Effector CD4-positive, alpha-beta T cell (primary cell): ENCODE measurements around the gene DNM1.

Experiments
- DNase-seq: peaks from one replicate; pipeline ENCODE4 v3.0.0-alpha.2; 2020
- total RNA-seq: gene quantifications from one replicate; lab custom pipeline; 2026; lab: John Stamatoyannopoulos, UW

Gene DNM1
- total RNA-seq: 1.1 reads per million

DNA sequence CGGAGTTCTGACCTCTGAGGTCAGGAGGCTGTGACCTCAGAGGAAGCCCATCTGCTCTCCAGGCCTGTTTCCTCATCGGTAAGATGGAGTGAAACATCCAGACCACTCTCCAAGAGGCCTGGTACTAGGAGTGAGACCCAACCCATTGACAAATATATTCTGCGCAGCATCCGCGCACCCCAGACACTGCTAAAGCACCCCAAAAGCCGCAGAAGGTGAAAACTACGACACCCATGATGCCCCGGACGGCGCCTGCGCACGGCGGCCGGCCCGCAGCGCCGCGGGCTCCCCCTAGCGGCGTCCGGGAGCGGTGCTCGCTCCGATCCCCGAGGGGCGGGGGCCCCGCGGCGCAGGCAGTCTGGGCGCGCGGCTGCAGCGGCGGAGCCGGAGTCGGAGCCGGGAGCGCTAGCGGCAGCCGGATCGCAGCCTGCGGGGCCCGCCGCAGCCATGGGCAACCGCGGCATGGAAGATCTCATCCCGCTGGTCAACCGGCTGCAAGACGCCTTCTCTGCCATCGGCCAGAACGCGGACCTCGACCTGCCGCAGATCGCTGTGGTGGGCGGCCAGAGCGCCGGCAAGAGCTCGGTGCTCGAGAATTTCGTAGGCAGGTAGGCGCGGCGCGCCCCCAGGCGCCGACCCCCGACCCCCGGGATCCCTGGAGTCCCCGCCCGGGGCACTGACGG, at the start of gene DNM1:
Gene DNM1 (plus strand): TSS at position 356 of the 683 bp plus-strand sequence. CDS start 92 bp downstream, at position 448.
- DNase-seq: peak; percentile 62

DNA sequence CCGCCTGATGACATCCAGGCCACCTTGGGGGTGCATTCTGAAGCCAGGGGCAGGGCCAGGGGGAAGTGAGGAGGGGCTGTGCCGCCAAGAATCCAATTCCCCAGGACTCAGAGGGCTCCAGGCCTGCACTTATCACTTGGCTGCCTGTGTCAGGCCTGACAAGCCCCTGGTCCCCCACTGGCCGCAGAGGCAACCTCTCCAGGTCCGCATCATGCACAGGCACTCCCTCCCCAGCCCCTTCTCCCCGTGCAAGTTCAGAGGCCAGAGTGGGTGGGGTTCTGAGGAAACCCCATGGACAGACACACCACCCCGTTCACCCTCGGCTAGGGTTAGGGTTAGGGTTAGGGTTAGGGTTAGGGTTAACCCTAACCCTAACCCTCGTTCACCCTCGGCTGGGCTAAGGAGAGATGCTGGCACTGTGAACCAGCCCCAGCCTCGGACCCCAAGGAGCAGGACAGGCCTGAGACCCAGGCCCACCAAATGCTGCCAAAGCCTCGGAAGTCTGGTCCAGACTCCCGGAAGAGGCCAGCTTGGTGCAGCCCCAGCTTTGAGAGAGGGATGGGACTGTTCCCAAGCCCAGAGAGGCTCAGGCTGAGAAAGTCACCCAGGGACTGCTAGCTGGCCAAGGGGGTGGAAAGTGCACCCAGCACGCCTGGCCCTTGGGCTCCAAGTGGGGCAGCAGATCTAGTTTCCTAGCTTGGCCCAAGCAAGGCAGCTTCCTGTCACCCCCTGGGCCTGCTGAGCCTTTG, 49.1 kb upstream of the DNM1 start:
- DNase-seq: no peak

DNA sequence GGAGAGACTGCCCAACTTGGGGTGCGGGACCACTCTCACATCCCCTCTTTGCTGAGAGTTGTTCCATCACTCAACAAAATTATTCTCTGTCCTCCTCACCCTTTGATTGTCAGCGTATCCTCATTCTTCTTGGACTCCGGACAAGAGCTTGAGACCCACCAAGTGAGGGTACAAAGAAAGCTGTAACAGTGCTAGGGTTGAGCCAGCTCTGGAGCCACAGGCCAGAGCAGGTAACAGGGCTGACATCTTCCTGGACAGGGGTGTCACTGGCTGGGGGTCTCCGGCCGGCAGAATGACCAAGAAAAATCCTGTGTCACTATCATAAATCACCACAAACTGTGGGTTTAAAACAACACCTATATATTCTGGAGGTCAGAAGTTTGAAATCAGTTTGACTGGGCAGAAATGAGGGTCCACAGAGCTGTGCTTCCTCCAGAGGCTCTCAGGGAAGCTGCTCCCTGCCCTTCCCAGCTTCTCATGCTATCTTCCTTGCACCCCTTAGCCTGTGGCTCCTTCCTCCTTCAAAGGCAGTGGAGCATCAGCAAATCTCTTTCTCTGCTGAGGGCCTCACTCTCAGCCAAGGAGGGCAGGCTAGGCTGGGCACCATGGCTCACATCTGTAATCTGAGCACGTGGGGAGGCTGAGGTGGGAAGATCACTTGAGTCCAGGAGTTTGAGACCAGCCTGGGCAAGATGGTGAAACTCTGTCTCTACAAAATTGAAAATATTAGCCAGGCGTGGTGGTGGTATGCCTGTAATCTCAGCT, 47.3 kb upstream of the DNM1 start:
- DNase-seq: no peak

DNA sequence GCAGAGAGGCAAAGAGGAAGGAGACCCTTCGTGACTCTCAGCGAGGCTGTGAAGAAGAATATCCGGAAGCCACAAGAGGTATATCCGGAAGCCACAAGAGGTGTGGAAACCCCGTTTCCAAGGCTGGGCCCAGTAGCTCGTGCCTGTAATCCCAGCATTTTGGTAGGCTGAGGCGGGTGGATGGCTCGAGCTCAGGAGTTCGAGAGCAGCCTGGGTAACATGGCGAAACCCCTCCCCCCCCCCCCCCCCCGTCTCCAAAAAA, 43.7 kb upstream of the DNM1 start:
- peak; percentile 41 for DNase-seq

DNA sequence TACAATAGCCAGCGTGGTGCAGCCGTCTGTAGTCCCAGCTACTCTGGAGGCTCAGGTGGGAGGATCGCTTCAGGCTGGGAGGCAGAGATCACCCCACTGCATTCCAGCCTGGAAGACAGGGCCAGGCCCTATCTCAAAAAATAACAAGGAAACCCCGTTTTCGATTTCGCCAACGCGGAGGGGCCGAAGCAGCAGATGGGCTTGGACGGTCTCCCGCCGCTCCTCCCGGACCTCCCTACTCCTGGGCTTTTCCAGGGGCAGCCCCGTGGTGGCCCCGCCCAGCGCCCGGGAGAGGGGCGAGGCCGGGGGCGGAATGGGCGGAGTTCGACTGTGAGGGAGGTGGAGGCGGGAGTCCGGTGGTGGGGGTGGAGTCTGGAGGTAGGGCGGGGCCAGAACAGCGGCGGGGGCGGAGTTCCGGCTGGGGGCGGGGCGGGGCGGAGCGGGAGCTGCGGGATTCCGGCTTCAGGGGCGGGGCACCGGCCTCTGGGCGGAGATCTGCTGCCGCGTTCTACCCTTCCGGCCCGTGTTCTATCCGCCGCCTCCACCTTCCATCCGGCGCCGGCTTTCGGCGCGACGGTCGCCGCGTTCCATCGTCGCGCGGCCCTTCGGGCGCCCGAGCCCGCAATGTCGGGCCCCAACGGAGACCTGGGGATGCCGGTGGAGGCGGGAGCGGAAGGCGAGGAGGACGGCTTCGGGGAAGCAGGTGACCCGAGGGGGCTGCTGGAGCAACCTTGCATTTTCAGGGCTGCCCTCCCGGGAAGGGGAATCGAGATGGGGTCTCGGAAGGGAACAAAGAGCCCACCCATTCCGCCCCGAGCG, 43.2 kb upstream of the DNM1 start, which contains the start of gene BBLN:
Gene BBLN (plus strand): TSS at position 482 of the 819 bp plus-strand sequence. CDS start 143 bp downstream, at position 625.
- peak; percentile 89 for DNase-seq

DNA sequence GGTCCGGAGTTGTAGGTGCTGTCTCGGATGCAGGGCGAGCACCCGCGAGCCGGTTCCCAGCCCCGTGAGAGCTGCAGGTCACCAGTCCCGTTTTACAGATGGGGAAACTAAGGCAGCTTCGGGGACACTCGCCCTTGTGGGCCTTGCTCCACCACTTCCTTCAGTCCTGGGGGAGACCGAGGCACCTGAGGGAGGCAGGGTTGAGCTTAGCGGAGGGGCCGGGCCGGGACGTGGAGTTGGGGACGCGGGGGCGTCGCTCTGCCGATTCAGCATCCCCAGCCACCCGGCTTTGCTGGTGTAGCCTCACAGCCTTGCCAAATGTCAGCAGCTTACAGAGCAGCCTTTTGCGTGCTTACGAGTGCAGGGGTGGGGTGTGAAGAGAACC, 42.6 kb upstream of the DNM1 start:
- no peak for DNase-seq

DNA sequence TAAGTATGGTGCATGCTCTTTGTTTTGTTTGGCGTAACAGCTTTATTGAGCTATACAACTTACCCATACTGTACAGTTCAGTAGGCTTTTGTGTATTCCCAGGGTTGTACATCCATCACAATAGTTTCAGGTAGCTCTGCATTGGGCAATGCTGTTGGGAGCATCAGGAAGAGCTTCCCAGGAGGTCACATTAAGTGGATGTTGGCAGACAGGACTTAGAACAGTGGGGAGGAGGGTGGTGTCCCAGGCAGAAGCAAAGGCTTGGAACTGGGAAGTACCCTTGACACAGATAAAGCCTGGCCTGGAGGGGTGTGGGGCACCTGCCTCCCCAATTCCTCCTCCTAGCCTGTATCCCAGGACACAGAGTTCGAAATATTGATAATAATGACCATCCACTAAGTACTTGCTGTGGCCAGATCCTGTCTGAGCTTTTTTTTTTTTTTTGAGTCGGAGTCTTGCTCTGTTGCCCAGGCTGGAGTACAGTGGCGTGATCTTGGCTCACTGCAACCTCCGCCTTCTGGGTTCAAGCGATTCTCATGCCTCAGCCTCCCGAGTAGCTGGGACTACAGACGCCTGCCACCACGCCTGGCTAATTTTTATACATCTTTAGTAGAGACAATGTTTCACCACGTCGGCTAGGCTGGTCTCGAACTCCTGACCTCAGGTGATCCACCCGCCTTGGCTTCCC, 41.8 kb upstream of the DNM1 start:
- DNase-seq: no peak

DNA sequence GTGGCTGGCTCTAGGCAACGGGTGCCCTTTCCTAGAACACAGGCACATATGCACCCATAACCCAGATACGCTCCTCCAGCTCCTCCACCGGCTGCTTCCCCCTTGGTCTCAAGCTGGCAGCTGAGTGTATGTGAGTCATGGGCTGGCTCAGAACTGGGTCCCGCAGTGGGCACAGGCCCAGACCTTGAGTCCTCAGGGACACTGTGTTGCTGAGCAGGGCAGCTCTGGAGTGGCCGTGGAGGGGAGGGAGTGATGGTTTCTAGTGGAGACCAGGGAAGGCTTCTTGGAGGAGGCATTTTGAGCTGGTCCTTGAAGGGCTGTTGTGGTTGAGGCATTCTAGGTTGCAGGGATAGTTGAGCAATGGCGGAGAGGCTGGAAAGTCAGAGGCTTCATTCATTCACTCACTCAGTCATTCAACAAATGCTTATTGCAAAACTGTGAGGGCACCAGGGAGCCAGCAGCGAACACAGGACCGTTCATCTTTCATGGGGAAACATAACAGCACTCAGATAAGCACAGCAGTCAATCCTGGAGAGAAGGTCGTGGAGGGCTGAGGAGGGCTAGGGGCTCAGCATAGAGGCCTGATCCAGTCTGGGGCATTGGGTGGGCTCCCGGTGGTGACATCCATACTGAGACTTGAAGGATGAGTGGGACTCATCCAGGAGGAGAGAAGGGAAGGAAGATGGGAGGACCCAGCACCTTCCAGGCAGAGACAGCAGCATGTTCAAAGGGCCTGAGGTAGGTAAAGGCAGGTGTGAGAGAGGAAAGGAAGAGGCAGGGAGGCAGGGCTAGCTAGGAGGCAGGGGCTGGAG, 40.8 kb upstream of the DNM1 start:
- DNase-seq: no peak

DNA sequence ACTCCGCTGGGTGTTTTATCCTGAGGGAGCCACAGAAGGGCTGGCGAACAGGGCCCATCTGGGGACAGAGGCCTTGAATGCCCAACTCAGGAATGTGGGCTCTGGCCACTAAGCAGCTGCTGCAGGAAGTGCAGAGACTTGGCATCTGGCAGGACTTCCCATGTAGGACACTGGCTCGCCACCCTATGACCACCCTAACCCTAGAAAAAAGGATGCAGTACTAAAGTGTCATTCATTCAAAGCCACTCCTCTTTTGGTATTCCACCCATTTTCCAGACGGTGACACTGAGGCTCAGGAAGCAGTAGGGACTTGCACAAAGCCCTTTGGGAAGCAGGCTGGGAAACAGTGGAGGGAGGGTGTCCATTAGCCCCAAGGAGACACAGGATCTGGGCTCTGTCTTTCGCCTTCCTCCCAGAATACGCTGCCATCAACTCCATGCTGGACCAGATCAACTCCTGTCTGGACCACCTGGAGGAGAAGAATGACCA, 40.1 kb upstream of the DNM1 start:
- no peak for DNase-seq

DNA sequence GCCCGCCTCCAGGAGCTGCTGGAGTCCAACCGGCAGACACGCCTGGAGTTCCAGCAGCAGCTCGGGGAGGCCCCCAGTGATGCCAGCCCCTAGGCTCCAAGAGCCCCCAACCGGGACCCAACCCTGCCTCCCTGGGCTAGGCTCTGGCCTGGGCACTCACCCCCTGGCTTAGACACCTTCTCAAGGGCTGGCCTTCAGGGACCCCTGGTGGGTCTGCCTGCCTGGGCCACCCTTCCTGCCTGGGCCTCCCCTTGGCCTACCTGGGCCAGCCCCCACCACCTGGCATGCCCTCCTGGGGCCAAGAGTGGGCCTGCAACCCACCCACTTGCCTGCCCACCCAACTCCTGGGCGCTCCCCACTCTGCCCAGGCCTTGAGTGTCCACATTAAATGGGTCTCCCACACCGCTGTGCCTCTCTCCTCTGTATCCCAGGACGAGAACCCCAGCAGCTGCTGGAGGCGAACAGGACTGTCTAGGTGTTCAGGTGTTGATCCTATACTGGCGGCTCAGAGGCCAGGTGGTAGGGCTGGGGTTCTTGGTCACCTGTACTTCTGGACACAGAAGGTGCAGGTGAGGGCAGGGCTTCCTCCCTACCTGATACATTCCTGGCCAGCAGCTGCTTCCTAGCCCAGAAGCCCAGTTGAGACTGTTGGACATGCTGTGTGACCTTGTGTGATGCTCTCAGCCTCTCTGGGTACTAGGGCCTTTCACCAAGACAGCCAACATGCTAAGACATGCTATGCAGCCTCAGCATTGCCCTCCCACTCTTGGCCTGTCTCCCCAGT, 39.5 kb upstream of the DNM1 start:
- no peak for DNase-seq

DNA sequence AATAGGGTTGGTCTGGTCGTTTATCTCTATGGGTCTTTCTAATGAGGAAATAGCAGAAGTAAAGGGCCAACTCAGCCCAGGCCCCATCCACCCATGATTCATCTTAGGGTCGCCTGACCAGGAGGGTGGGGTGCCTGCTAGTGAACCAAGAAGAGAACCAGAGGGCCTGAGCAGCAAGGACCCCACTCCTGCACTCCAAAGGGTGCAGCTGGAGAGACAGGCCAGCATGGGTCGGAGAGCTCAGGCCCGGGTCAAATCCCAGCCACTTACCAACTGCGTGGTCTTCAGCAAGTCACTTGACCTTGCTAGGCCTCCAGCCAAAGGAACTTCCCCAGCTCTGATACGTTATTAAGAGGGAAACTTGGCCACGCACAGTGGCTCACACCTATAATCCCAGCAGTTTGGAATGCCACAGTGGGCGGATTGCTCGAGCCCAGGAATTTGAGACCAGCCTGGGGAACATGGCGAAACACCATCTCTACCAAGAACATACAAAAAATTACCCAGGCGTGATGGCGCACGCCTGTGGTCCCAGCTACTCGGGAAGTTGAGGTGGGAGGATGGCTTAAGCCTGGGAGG, 38.8 kb upstream of the DNM1 start:
- DNase-seq: no peak

DNA sequence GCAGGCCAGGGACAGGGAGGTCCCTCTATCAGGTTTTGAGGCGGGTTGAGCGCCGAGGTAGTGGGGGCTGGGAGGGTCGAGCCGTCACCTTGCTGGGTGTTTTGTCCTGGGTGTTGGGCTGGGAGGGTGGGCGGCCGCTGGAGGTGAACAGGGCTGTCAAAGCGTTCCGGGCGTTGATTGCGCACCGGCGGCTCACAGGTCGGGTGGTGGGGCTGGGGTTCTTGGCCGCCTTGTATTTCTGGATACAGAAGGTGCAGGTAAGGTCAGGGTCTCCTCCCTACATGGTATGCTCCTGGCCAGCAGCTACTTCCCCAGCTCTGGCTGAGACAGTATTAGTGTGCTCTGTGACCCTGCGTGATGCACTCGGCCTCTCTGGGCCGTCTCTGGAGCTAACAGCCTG, 37.0 kb upstream of the DNM1 start:
- DNase-seq: no peak

DNA sequence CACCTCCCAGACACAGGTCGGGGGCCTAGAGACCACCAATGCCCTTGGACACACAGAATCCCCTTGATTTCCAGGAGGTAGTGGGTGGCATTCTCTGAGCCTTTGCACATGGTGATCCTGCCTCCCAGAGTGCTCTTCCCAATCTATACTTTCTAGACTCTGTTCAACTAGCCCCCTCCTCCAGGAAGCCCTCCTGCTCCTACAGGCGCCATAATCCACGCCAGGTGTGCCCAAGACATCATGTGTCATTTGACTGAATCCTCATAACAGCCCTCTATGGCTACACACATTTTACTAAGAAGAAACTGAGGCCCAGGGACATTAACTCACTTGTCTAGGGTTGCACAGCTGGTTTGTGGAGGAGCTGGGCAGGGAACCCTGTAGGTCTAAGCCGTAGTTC, 36.0 kb upstream of the DNM1 start:
- no peak for DNase-seq

DNA sequence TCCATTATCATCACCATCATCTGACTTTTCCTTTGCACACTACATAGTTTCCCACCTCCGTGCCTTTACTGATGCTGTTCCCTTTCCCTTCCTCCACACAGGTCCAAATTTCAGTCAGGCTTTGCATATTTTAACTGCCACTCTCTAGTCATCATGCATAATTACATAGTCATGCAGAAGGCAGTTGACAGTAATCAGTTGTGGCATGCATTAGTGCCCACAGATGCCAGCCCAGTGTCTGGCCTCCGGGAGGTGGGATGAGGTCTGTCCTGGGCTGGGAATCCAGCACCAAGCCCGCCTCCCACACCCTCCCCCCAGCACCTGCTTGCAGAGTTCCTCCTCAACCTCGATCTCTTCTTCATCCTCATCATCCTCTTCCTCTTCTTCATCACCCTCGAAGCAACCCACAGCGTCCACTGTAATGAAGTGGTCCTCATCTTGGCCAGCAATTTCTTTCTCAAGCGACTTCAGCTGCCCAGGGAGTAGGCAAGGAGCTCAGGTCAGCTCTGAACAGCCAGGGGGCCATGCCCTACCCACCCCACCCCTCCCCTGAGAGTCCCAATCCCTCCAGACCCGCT, 34.4 kb upstream of the DNM1 start:
- DNase-seq: no peak

DNA sequence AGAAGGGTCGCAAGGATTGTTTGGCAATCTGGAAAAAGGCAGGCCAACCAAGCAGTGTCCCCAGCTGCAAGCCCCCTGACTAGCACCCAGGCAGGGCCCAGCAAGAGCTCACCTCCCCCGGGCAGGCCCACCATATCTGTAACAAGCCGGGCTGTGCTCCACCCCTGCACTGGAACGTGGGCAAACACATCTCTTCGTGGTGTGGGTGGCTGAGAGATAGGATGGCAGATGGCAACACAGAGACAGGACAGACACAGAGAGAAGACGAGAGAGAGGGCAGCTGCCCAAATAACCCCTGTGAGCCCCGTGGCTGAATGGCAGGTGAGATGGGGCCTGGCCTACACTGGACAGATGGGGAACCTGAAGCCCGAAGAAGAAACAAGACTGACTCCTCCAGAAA, 33.7 kb upstream of the DNM1 start:
- no peak for DNase-seq

DNA sequence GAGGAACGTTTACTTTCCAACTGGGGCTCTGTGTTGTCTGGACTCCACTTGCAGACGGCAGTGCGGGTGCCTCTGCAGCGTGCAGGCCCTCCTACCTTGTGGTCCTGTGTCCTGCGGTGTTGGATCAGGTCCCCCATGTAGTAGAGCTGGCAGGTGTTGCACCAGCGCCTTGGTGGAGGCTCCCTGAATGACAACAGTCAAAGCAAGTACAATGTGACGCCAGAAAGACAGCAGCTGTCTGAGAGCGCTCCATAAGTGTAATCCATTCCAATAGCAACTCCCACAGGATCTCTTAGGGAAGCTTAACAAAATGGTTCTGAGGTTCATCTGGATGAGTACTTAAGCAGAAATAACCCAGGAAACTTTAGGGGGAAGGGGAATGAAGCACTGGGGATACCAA, 33.3 kb upstream of the DNM1 start:
- no peak for DNase-seq

DNA sequence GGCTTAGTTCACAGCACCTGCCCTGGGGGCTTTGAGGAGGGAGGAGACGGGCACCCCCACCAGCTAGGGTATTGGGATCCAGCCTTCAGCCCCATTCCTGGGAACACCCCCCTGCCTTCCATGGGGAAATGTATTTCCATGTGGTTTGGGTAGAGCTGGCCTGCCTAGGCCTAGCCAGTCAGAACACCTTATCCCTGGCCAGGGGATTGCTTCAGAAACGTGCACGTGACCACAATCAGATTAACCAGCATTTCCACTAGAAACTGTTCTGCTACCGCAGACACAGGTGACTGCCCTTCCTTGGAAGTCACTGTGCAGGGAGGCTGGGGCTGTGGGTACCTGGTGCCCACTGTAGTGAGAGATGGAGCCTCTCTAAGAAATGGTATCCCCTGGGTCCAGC, 29.1 kb upstream of the DNM1 start:
- no peak for DNase-seq

DNA sequence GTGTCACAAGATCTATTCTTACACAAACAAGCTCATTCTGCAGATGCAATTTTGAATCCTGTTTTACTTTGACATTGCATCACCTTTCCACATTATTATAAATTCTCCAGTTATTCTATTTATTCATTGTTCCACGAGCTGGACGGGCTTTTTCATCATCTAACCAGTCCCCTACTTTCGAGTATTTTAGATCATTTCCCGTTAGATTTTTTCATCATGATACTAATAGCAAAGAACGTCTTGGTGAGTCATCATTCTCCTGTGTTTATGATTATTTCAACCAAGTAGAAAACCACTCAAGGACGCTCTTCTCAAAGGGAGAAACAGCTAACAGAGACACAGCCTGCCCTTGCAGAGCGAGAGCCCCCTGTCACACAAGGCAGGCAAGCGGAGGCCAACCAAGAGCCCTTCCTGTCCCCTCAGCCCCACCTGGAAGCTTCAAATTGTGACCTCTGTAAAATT, 28.0 kb upstream of the DNM1 start:
- no peak for DNase-seq

DNA sequence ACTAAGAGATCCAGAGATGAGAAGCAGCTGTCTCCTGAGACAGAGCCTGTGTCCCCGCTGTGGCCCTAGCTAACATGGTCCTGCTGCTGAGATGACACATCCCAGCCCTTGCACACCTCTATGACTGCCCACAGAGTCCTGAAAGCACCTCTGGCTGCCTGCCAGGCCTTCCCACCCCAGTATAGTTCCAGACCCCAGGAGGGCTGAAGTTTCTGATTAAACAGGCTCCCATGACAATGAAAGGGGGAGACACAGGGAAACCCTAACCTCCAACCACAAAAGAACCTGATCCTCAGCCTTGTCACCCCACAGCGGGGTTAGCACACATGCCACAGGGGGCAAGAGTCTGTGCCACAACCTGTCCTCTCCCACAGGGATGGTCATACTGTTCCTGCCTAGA, 27.5 kb upstream of the DNM1 start:
- no peak for DNase-seq
